SU-DHL-6 (cell line): ENCODE results near the gene HSD11B2.

ENCODE experiments used
- CTCF ChIP-seq: fragments of 200-600 bp; sonication (generic); IDR thresholded peaks from one replicate; pipeline ENCODE4 v1.5.1; 2017; ENCODE audit warnings: antibody characterized with exemption, mild to moderate bottlenecking, low read length, moderate library complexity; ENCODE audit not compliant: insufficient read depth, poor library complexity, severe bottlenecking
- EZH2phosphoT487 ChIP-seq: fragments of 200-600 bp; sonication (generic), shearing (Covaris generic); conservative IDR thresholded peaks from 2 replicates; pipeline ENCODE4 v1.6.1; 2018; ENCODE audit warnings: mild to moderate bottlenecking, antibody characterized with exemption, low read length, moderate library complexity, mixed read lengths

- TF ChIP-seq CTCF (no peak), EZH2phosphoT487 (no peak)
These were observed 25.6 kb downstream of the HSD11B2 start for GRCh38 chr16:67456391-67457081.
